ENCODE results near the gene AATK.

Gene AATK

DNA sequence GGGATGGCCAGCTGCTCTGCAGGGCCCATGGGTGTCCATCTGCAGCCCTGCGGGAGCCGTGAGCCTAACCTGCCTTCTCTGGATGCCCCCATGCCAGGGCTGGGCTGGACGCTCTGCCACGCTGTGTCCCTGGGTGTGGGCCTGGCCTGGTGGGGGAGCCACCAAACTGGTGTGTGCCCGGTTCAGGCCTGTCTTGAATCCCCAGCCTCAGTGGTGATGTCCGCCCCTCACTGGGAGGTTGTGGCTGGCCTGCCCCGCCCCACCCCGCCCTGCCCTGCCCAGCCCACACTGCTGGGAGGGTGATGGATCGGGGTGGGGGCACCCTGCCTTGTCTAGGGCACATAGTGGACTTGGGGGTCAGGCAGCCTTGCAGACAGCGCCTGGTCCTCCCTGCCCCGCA, 50.8 kb downstream of the AATK start:
- Mint-ChIP-seq H3K4me1 (peaks cover 16% of the 10 kb centered on the region), H3K27ac (no peak overlapping the region), H3K27me3 (ENCODE audit: low read depth) (no peaks in the 10 kb centered on the region), H3K9me3 (no peaks in the 10 kb centered on the region), H3K36me3 (ENCODE audit: low read depth) (no peaks in the 10 kb centered on the region), H3K4me3 (no peak overlapping the region)
- TF ChIP-seq, protein P1, sequence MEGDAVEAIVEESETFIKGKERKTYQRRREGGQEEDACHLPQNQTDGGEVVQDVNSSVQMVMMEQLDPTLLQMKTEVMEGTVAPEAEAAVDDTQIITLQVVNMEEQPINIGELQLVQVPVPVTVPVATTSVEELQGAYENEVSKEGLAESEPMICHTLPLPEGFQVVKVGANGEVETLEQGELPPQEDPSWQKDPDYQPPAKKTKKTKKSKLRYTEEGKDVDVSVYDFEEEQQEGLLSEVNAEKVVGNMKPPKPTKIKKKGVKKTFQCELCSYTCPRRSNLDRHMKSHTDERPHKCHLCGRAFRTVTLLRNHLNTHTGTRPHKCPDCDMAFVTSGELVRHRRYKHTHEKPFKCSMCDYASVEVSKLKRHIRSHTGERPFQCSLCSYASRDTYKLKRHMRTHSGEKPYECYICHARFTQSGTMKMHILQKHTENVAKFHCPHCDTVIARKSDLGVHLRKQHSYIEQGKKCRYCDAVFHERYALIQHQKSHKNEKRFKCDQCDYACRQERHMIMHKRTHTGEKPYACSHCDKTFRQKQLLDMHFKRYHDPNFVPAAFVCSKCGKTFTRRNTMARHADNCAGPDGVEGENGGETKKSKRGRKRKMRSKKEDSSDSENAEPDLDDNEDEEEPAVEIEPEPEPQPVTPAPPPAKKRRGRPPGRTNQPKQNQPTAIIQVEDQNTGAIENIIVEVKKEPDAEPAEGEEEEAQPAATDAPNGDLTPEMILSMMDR (IDR thresholded peaks at IDR 0.05; ENCODE audit: unreplicated experiment in 3 of 3): no peak

DNA sequence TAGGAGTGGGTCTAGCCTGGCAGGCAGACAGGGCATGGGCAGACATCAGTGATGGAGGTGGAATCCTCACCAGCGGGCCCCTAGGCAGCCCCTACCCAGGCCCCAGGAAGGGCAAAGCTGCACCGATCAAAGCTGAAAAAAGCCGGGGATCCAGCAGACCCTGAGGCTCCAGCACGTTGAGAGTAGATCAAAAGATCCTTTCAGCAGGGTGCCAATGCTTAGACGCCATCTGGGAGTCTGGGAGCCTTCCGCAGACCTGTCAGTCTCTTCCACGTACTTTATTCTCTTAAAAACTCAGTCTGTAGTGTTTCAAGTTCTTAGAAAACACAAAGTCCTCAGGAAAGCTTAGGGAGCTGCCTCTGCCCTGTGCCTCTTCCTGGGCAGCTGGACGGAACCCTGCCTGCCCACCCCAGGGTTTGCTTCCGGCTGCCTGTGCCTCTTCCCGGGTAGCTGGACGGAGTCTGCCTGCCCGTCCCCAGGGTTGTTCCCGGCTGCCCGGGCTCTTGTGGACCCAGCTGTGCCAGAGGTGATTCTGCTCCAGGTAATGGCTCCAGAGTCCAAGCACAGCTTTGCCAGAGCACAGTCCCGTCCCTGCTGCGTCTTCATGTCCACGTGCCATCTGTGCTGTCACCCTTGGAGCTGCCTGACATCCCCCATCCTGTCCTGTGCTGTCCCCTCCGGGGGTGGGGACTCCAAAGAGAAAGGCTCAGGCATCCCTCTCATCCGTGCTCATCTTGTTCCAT, 51.5 kb downstream of the AATK start:
- TF ChIP-seq, protein P1 (IDR thresholded peaks at IDR 0.05; ENCODE audit: unreplicated experiment in 3 of 3): no peak
- Mint-ChIP-seq H3K9me3 (no peaks in the 10 kb centered on the region), H3K27me3 (ENCODE audit: low read depth) (no peaks in the 10 kb centered on the region), H3K4me1 (peaks cover 21% of the 10 kb centered on the region), H3K27ac (peak overlapping the region in 1 of 3 experiments; percentile 56), H3K36me3 (ENCODE audit: low read depth) (peaks cover 5% of the 10 kb centered on the region), H3K4me3 (peak overlapping the region in 1 of 3 experiments; percentile 36)

DNA sequence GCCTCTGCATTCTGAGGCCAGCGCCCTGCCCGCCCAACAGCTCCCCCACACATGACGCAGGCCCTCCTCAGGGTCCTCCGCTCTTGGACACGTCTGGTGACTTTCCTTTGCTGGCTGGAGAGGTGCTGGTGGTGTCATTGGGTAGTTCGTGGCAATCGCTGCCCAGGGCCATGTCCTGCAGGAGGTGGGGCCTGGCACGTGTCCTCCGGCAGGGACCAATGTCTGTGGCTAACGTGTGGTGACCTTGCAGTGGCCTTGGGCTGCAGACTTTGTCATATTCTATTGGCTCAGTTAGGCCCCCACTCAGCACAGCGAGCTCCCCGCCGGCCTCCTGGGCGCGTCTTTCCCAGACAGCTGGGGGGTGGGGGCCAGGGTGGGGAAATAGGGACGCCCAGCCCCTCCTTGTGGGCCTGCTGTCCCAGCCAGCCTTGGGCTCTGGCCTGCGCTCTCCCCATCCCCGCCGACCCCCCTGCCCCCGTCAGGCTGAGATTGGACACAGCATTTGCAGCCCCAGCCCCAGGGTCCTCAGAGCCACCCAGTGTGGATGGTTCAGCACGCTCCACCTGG, 52.8 kb downstream of the AATK start:
- TF ChIP-seq, protein P1 (IDR thresholded peaks at IDR 0.05; ENCODE audit: unreplicated experiment in 3 of 3): no peak
- Mint-ChIP-seq H3K36me3 (ENCODE audit: low read depth) (peaks cover 5% of the 10 kb centered on the region), H3K4me1 (peaks cover 21% of the 10 kb centered on the region), H3K4me3 (no peak overlapping the region), H3K9me3 (no peaks in the 10 kb centered on the region), H3K27me3 (ENCODE audit: low read depth) (no peaks in the 10 kb centered on the region), H3K27ac (no peak overlapping the region)

DNA sequence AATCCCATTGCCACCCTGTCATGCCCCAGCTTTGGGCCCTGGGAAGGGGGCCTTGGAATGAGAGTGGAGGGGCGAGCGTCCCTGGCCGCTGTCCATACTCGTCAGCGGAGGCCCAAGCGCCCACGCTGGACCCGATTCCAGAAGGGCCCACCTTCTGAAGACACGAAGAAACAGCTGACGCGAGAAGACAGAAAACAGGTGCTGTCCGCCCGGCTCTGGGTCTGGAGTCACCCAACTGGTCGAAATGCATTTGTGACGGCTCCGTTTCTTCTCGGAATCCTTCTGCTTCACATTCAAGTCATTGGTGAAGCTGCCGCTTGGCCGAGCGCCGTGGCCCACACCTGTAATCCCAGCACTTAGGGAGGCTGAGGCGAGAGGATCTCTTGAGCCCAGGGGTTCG, 53.6 kb downstream of the AATK start:
- Mint-ChIP-seq H3K4me1 (peaks cover 21% of the 10 kb centered on the region), H3K4me3 (no peak overlapping the region), H3K36me3 (ENCODE audit: low read depth) (peaks cover 5% of the 10 kb centered on the region), H3K9me3 (no peaks in the 10 kb centered on the region), H3K27ac (no peak overlapping the region), H3K27me3 (ENCODE audit: low read depth) (no peaks in the 10 kb centered on the region)
- TF ChIP-seq, protein P1 (IDR thresholded peaks at IDR 0.05; ENCODE audit: unreplicated experiment in 3 of 3): no peak

DNA sequence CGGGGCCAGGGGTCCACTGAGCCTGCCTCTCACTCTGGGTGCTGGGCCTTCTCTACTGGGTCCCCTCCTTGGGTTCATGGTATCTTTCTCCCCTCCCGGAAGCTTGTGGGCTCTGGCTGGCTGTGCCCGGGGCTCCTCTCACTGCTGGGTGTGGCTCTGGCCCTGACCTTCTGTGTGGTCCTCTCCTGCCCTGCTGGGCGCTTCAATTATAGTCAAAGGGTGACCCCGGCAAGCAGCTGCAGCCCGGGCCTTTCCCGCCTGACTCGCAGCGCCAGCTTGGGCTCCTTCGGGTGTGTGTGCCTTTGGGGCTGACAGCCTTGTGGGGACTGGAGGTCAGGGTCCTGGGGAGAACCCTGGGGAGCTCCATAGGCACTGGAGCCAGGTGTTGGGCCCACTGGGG, 55.0 kb downstream of the AATK start:
- H3K27me3 Mint-ChIP-seq (ENCODE audit: low read depth): no peaks in the 10 kb centered on the region

More for the DNA sequence above, 55.0 kb downstream of the AATK start:
- no peaks in the 10 kb centered on the region for H3K9me3 Mint-ChIP-seq
- no peak overlapping the region for H3K27ac Mint-ChIP-seq
- peaks cover 21% of the 10 kb centered on the region for H3K4me1 Mint-ChIP-seq
- H3K36me3 Mint-ChIP-seq (ENCODE audit: low read depth): peaks cover 5% of the 10 kb centered on the region
- TF ChIP-seq, protein P1 (IDR thresholded peaks at IDR 0.05; ENCODE audit: unreplicated experiment in 3 of 3): no peak
- H3K4me3 Mint-ChIP-seq: no peak overlapping the region
